Hepatocyte (in vitro differentiated cells): ENCODE results near the gene DEGS2.

Experiments used
- EZH2phosphoT487 ChIP-seq: fragments of 200-600 bp; sonication (generic); IDR thresholded peaks from one replicate; pipeline ENCODE4 v1.6.1; 2018; ENCODE audit warnings: antibody characterized with exemption, mild to moderate bottlenecking, low read depth, moderate library complexity; ENCODE audit not compliant: unreplicated experiment, severe bottlenecking
- TF ChIP-seq, protein P1 (sequence below): fragments of 200-600 bp; sonication (generic); IDR thresholded peaks from 2 replicates; pipeline ENCODE4 v1.5.1; 2016; ENCODE audit warnings: antibody characterized with exemption, mild to moderate bottlenecking; ENCODE audit not compliant: poor library complexity

DNA sequence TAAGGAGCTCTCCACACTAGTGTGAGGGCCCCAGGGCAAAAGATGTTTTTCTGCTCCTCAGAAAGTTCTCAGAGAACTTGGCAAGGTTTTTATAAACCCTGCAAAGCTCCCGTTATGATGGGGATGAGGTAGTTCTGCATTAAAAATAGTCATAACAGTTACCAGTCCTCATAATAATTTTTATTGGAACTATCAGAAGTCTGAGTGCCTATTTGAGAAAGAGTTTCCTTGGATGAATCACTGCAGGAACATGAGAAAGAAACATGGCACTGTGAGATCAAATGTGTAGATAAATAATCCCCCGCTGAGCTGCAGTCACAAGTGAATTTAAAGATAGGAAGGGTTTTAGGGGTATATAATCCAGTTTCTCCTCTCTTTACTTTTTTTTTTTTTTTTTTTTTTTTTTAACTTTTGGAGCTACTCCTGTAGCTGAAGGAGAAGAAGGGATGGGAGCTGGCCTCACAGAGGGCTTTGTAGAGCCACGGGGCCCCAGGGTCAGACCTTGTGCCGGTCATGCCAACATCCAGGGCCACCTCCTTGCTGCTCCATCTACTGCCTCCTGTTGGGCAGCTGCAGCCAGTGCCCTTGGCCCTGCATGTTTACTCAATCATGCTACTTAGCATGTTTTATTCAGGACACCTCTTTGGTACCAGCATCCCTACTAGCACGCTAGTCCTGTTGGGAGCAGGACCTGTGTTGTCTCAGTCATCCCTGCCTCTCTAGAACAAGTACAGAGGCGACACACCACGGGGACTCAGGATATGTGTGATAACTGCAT, 54.7 kb downstream of the DEGS2 start:
- TF ChIP-seq, protein P1, sequence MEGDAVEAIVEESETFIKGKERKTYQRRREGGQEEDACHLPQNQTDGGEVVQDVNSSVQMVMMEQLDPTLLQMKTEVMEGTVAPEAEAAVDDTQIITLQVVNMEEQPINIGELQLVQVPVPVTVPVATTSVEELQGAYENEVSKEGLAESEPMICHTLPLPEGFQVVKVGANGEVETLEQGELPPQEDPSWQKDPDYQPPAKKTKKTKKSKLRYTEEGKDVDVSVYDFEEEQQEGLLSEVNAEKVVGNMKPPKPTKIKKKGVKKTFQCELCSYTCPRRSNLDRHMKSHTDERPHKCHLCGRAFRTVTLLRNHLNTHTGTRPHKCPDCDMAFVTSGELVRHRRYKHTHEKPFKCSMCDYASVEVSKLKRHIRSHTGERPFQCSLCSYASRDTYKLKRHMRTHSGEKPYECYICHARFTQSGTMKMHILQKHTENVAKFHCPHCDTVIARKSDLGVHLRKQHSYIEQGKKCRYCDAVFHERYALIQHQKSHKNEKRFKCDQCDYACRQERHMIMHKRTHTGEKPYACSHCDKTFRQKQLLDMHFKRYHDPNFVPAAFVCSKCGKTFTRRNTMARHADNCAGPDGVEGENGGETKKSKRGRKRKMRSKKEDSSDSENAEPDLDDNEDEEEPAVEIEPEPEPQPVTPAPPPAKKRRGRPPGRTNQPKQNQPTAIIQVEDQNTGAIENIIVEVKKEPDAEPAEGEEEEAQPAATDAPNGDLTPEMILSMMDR, result no peak
- no peak for TF ChIP-seq EZH2phosphoT487
